Dedifferentiated amniotic fluid mesenchymal stem cell (primary cell): ENCODE measurements around the gene DLX2.
A peak's percentile ranks its signal among the peaks of the same experiment; 100 is the strongest.
"Not testable (repeated sequence)": the region's sequence is repeated elsewhere in the genome, so short reads cannot be mapped to it uniquely, and the experiment has no call there.

Experiments used
- DNase-seq: peaks from one replicate; pipeline ENCODE4 v3.0.0-alpha.2; 2016; ENCODE audit errors: extremely low spot score

The DLX2 gene

DNA sequence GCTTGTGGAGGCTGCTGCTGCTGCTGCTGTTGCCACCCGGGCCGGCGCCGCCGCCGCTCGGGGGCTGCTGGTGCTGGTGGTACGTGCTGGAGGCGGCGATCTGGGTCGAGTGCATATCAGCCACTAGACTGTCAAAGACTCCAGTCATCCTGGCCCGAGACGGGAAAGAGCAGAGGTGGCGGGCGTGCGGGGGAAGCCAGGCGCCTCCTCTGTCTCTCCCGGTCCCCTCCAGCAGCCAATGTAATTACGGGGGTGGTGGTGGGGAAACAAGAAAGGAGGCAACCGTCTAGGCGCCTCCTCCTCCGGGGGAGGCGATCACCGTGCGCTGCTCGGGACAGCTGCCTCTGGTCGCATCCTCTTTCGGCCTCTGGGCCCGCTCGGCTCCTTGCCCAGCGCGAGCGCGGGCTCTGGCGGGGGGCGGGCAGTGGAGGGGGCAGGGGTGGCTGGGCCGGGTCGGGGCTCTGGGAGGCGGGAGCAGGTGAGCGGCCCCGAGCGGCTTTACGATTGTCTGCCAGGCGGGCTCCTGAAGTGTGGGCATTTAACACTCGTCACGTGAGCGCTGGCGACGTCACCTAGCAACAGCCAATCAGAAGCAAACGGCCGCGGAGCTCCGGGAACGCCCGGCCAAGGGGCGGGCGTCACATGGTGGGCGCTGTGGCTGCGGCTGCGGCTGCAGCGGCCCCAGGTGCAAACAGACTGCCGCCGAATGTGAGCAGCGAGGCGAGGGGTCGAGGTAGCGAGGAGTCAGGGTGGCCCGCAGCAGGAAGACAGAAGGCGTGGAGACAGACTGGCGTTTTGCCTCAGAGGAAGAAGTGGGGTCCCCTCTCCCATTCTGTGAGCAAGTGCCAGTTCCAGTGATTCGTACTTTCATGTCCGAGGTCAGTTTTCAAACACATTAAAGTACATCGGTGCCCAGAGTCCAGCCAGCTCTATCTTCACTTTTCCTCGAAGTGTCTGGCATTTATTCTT lies at the start of gene DLX2:
Gene DLX2, minus strand, starts transcription at position 510 of the 969 bp plus-strand sequence. Its CDS starts 362 bp downstream, at position 148.
- peak; percentile 91 for DNase-seq

GRCh38 chr2:172147944-172148650 lies 45.4 kb upstream of the DLX2 start:
- DNase-seq: no peak

DNA sequence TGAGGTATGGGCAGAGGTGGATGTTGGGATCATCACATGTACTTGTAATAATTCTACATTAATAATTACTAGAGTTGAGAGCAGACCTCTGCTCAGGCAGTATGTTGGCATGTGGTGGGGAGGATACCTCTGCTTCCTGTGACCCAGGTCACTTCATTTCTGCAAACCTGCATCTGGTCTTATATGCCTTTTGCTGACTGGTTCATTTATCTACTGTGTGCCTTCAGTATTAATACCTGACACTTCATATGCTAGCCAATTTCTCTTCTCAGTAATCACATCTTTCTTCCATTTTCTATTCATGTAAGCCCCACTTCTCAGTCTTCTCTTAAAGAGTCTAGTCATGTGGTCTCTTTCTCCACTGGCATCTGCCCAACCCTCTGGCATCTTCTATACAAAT lies 41.1 kb upstream of the DLX2 start:
- no peak for DNase-seq

GRCh38 chr2:172138727-172139126 lies 36.0 kb upstream of the DLX2 start:
- DNase-seq: not testable (repeated sequence)

DNA sequence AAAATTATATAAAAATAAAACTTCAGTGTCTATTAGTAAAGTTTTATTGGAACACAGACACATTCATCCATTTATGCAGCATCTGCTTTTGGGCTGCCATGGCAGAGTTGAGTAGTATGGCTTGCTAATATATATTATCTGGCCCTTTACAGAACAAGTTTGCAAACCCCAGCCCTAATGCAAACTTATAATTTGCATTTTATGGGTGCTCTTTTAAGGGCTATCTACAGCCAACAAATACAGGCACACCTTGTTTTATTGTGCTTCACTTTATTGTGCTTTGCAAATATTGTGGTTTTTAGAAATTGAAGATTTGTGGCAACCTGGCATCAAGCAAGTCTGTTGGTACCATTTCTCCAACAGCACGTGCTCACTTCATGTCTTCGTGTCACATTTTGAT lies 35.2 kb upstream of the DLX2 start:
- no peak for DNase-seq

DNA sequence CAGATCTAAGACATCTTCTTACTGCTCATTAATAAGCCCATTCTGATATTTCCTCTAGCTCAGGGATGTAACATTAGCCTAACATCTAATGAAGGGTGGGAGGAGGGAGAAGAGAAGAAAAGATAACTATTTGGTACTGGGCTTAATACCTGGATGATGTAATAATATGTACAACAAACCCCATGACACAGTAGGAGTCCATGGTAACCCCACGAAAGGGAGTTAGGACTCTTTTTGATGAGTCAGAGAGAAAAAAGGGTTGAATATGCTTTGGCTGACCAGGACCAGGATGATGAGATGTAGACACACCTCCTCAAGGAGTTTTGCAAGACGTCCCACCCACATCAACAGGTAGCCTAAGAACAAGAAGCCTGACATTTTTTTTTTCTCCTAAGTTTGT lies 34.4 kb upstream of the DLX2 start:
- no peak for DNase-seq

GRCh38 chr2:172135446-172135845 lies 32.7 kb upstream of the DLX2 start:
- no peak for DNase-seq

DNA sequence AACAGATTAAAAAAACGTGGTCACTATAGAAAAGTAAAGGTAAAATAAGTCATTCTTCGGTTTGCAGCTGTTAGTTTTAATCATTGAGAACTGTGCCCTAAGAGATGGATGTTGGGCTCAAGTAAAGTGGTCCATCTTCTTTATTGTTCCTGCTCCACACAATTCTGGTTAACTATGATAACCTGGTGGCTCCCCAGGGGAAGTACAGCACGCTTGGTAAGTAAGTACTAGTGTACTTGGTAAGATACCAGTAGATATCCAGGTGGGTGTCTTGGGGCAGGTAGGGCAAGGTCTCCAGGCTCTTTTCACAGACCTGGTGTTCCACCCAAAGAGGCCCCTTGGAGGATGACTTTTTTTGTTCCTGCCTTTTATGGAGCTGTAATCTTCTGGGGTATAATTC lies 31.6 kb upstream of the DLX2 start:
- no peak for DNase-seq

- no peak for DNase-seq
Observed at GRCh38 chr2:172131713-172132555, 29.2 kb upstream of the DLX2 start.

GRCh38 chr2:172129404-172129803 lies 26.7 kb upstream of the DLX2 start:
- DNase-seq: no peak

DNA sequence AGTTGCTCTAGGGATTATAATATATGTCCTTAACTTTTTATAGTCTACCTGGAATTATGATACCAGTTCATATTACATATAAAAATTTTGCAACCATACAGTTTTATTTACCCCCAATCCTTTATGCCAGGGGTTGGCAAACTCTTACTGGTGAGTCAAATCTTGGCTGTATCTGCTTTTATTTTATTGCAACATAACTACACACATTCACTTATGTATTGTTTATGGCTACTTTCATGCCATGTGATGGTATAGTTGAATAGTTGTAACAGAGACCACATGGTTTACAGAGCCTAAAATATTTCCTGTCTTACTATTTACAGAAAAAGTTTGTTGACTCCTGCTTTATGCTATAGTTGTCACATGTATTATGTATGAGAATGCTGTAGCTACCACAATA lies 25.8 kb upstream of the DLX2 start:
- DNase-seq: no peak

GRCh38 chr2:172120118-172120517 lies 17.4 kb upstream of the DLX2 start:
- DNase-seq: no peak

GRCh38 chr2:172119089-172119488 lies 16.4 kb upstream of the DLX2 start:
- peak; percentile 77 for DNase-seq

GRCh38 chr2:172116107-172116506 lies 13.4 kb upstream of the DLX2 start:
- DNase-seq: no peak

DNA sequence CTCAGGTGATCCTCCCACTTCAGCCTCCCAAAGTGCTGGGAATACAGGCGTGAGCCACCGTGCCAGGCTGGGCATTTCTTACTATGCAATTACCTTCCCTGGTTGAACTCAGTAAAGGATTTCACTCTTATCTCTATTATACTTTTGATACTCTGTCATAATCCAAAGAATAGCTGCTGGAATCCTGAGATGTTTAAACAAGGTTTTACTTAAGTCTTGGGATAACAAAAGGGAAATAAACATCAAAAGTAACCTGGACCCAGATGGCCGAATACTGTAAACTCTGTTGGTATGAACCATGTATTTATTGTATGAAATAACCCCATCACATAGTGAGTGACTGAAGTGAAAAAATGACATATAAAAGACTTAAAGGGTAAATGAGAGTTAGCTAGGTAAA lies 11.9 kb upstream of the DLX2 start:
- DNase-seq: no peak

DNA sequence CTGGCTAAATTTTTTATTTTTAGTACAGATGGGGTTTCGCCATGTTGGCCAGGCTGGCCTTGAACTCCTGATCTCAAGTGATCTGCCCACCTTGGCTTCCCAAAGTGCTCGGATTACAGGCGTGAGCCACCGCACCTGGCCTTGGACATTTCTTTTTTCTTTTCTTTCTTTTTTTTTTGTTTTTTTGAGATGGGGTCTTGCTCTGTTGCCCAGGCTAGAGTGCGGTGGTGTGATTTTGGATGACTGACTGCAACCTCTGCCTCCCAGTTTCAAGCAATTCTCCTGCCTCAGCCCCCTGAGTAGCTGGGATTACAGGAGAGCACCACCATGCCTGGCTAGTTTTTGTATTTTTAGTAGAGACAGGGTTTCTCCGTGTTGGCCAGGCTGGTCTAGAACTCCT lies 11.5 kb upstream of the DLX2 start:
- not testable (repeated sequence) for DNase-seq

GRCh38 chr2:172113617-172114016 lies 10.9 kb upstream of the DLX2 start:
- DNase-seq: peak; percentile 43

DNA sequence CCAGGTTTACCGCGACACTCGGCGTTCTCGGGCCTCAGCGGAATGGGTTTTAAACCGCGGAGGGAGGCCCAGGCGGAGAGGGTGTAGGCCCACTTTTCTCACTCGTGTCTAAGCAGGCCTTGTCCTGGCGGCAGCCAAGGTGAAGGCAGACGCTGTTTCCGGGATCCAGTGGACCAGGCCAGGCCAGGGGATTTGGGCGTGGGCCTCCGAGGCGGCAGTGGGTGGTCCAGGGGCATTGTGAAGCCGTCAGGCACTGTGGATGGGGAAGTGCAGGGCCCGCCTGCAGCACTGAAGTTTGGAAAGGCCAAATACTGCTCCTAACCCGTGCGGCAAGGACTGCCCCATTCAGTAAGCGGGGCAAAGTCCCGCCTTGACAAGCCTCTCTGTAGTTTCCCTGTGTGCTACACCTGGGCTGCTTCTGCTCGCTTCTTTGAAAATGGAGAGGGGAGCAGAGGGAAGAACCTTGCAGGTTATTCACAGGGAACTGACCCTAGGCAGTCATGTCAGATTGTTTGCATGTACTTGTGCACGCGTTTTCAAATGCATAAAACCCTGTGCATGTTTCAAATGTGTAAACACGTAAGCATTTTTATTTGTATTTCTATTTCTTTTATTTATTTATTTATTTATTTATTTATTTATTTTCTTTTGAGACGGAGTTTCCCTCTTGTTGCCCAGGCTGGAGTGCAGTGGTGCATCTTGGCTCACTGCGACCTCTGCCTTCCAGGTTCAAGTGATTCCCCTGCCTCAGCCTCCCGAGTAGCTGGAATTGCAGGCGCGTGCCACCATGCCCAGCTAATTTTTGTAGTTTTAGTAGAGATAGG lies 7.5 kb upstream of the DLX2 start:
- no peak for DNase-seq

GRCh38 chr2:172109256-172109987 lies 6.7 kb upstream of the DLX2 start:
- DNase-seq: no peak

DNA sequence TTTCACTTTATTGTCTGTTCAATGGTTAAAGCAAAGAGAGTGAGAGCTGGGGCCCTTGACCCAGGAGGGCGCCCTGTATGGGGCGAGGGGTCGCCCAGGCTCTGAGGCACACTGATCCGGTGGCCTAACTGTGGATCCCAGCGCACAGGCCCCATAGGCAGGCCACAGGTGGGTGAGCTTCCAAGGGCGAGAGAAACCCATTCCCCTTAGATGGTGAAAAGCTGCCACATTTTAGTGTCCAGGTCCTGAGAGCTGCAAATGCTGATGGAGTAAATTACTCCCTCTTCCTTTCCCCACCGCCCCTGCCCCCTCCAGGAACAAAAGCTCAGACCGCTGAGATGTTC lies 5.9 kb upstream of the DLX2 start:
- DNase-seq: no peak
